ENCODE data around the gene COX8A.

The COX8A gene

DNA sequence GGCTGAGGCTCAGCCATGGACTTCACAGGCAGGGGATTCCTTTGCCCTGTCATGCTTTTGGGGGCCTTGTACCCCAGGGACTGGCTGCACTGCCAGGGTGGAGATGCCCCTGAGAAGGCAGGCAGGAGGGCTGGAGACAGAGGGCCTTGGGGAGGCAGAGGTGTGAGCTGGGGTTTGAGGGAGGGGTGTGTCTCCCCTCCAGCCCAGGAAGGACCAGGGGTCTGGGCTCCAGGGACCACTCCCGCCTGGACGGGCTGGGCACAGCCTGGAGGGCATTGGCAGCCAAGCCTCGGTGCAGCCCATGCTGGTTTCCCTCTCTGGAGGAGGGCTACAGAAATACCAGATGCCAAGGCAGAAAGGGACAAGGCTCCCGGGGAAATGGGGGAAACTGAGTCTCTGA is 31.3 kb downstream of the COX8A start:
- DNase-seq (ENCODE audit: low spot score), result no peak
- TF ChIP-seq CTCF (IDR thresholded peaks at IDR 0.05; ENCODE audit: extremely low read depth, missing control alignments), result no peak

DNA sequence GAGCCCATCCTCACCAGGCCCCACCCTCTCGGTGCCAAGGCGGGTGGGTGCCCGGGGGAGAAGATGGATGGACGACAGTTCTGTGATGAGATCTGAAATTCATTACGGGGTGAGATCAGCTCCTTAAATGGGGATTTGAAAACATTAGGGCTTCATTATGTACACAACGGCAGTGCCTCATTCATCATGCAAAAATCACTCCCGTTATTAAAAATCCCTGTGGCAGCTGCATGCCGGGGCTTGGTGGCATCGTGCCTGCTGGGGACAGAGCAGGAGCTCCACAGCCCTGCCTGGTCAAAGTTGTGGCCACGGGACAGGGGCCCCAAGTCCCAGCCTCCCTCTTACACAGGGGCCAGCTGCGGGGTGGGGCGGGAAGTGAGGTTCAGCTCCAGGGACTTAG is 32.0 kb downstream of the COX8A start:
- DNase-seq (ENCODE audit: low spot score), result no peak
- TF ChIP-seq CTCF (IDR thresholded peaks at IDR 0.05; ENCODE audit: extremely low read depth, missing control alignments), result no peak

DNA sequence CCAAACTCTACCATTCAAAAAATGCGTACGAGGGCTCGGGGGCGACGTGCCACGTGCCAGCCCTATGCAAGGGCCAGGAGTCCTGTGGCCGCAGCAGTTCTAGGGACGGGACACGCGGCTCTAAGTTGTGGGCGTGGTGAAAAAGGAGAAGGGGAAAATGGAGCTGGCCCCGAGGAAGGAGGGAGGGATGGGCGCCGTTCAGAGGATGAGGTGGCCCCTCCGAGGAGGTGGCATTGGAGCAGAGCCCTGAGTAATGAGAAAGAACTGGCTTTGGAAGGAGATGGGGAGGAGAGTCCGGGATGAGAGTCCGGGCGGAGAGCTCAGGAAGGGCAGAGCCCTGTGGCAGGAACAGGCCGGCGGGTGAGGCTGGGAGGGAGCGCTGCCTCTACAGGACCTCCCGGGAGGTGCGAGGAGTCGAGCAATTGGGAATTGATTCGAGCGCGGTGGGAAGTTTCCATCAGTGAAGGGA is 32.8 kb downstream of the COX8A start:
- DNase-seq (ENCODE audit: low spot score), result no peak
- no peak for TF ChIP-seq CTCF (IDR thresholded peaks at IDR 0.05; ENCODE audit: extremely low read depth, missing control alignments)

GRCh38 chr11:64007629-64008282 is 33.3 kb downstream of the COX8A start:
- no peak for TF ChIP-seq CTCF (IDR thresholded peaks at IDR 0.05; ENCODE audit: extremely low read depth, missing control alignments)
- DNase-seq (ENCODE audit: low spot score), result no peak

DNA sequence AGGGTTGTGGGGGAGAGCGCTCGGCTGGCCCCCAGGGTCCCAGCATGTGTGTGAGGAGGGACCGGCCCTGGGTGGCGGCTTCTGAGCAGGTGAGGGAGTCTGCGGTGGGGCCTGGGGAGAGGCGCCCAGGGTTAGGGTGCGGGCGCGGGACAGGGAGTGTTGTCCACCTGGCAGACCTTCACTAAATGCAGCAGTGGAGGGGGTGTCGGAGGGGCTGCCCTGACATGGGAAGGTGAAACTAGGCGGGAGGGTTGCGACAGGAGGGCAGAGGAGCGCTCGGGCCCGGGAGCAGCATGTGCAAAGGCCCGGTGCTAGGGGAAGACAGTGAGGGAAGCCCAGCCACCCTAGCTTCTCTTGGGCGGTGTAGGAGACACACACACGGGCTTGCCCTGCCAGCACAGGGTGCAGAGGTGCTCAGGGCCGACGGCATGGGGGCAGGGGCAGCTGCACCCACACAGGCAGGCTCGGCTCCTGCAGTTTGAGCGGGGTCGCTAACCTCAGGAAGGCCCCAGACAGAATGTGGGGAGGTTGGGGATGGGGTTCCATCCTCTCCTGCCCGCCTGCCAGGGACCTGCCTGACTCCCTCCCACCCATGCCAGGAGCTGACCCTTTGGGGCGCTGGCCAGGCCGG is 34.0 kb downstream of the COX8A start:
- DNase-seq (ENCODE audit: low spot score), result no peak
- no peak for TF ChIP-seq CTCF (IDR thresholded peaks at IDR 0.05; ENCODE audit: extremely low read depth, missing control alignments)

DNA sequence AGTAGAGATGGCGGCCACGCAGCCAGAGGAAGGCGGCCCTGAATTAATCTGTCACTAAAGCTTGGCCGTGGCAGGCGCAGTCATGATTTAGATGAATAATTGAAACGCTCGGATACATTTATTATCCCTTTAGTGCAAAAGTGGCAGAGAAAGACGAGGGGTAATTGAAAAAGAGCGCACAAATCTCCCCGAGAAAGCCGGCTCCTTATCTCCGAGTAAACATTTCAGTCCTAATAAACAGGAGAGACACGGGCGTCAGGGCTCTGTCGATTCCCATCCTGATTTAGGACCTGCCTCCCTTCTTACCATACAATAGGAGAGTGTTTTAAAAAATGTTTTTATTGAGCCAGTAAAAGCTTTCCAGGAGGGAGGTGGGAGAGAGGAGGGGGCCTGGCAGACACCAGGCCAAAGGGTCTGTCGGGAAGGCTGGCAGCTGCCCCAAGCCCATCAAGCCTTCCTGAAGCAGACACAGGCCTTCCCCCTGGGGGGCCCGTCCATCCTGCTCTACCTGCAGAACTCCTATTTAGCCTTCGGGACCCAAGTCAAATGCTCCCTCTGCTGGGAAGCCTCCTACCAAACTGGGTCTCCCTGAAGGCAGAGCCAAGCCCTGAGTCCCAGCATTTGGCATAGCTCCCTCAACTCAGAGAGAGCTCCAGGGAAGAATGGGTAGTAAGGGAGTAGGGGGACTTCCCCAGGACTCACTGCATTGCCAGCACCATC is 34.7 kb downstream of the COX8A start:
- no peak for DNase-seq (ENCODE audit: low spot score)
- no peak for TF ChIP-seq CTCF (IDR thresholded peaks at IDR 0.05; ENCODE audit: extremely low read depth, missing control alignments)

DNA sequence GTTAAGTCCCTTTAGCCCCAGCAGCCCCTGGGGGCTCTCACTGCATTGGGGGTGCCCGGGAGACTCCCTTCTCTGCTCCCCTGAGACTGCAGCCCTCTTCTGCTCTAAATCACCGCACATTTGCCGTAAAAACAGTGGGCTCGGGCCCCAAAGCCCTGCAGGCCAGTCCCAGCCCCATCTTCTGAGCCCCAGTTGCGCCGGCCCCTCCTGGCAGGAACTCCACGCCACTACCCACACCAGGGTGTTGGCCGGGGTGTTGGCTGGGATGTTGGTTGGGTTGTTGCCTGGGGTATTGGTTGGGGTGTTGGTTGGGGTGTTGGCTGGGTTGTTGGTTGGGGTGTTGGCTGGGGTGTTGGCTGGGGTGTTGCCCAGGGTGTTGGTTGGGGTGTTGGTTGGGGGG is 35.3 kb downstream of the COX8A start:
- no peak for TF ChIP-seq CTCF (IDR thresholded peaks at IDR 0.05; ENCODE audit: extremely low read depth, missing control alignments)
- no peak for DNase-seq (ENCODE audit: low spot score)
